ENCODE measurements around the gene FRMD4A.

FRMD4A gene

GRCh38 chr10:13862546-13863233 lies 468.0 kb downstream of the FRMD4A start:
- TF ChIP-seq CTCF (IDR thresholded peaks at IDR 0.05; ENCODE audit: low read depth, low read length, missing control alignments) = no peak
- H3K4me3 ChIP-seq (replicated peaks; ENCODE audit: low read depth, low read length) = no peak overlapping the region
- no peak for DNase-seq (ENCODE audit: extremely low read depth, low read depth)

DNA sequence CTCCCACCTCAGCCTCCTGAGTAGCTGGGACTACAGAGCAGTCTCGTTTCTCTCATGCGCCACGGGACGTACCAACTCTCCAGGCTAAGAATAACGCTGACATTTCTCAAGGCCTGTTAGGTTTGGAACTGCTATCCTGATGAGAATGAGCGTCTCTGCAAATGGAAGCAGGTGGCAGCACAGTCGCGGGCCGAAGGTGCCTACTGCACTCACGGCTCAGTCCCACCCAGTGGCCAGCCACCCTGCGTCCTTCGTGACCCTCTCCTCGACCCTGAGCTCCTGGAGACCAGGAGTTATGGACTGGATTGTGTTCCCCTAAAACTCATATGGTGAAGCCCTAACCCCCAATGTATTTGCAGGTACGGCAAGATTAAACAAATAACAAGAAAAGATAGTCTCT lies 469.8 kb downstream of the FRMD4A start:
- no peak overlapping the region for H3K4me3 ChIP-seq (replicated peaks; ENCODE audit: low read depth, low read length)
- TF ChIP-seq CTCF (IDR thresholded peaks at IDR 0.05; ENCODE audit: low read depth, low read length, missing control alignments) = no peak

GRCh38 chr10:13859979-13860654 lies 470.6 kb downstream of the FRMD4A start:
- no peak overlapping the region for H3K4me3 ChIP-seq (replicated peaks; ENCODE audit: low read depth, low read length)
- no peak for DNase-seq (ENCODE audit: extremely low read depth, low read depth)
- no peak for TF ChIP-seq CTCF (IDR thresholded peaks at IDR 0.05; ENCODE audit: low read depth, low read length, missing control alignments)

More for the DNA sequence above, 469.8 kb downstream of the FRMD4A start:
- DNase-seq (ENCODE audit: extremely low read depth, low read depth) = no peak

DNA sequence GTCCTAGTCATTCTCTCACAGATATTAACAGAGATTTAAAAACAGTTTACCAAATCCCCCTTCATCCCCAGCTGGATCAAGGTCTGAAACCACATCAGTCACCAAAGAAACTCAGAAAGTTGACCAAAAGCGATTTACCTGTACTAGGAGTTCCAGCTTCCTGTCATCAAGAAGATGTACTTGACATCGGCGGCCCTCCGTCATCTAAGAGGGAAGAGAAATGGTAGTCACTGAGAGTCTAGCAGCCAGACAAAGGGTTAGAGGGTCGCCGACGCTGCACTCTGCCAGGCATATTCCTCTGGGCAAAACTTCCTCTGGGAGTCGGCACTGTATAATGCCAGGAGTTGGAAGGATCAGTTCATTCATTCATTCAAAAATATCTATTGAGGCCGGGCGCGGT lies 472.0 kb downstream of the FRMD4A start:
- H3K4me3 ChIP-seq (replicated peaks; ENCODE audit: low read depth, low read length) = no peak overlapping the region
- no peak for TF ChIP-seq CTCF (IDR thresholded peaks at IDR 0.05; ENCODE audit: low read depth, low read length, missing control alignments)
- DNase-seq (ENCODE audit: extremely low read depth, low read depth) = no peak

DNA sequence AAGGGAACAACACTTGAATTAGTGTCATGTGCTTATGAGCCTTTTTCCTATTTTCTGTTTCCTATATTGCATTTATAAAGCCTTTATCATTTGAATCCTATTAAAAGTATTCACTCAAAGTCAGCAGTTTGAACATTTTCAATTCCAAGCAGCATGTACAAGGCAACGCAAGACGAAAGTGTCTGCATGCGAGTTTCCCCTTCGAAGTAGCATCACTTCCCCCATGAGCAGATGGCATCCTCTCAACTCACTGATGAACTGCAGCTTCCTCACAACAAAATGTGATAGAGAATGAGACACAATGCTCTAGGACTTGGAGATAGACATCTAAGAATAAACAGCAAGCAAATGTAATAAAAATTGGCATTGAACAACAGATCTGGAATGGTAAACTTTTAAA lies 473.3 kb downstream of the FRMD4A start:
- no peak for TF ChIP-seq CTCF (IDR thresholded peaks at IDR 0.05; ENCODE audit: low read depth, low read length, missing control alignments)
- DNase-seq (ENCODE audit: extremely low read depth, low read depth) = no peak
- H3K4me3 ChIP-seq (replicated peaks; ENCODE audit: low read depth, low read length) = no peak overlapping the region

GRCh38 chr10:13853854-13854253 lies 476.9 kb downstream of the FRMD4A start:
- H3K4me3 ChIP-seq (replicated peaks; ENCODE audit: low read depth, low read length) = no peak overlapping the region
- TF ChIP-seq CTCF (IDR thresholded peaks at IDR 0.05; ENCODE audit: low read depth, low read length, missing control alignments) = no peak
- no peak for DNase-seq (ENCODE audit: extremely low read depth, low read depth)
